Thyroid gland (tissue), 4 donors: ENCODE results near the gene KIF13A. TPM values are rescaled to one million over a fixed set of nuclear protein-coding genes. Genes with fewer than 3 reads are reported as not detected.

ENCODE experiments used
- DNase-seq, 2 donors: peaks; one replicate each; pipeline ENCODE4 v3.0.0-alpha.2; 2019
- H3K27ac ChIP-seq, 3 donors: fragments of 200-600 bp; sonication (generic); 1 replicate in 2 of 3; 2 replicates in 1 of 3; pipeline ENCODE4 v1.5.1; 2016 to 2019; ENCODE audit warnings: mild to moderate bottlenecking in 1 of 3, moderate library complexity in 1 of 3
- H3K27me3 ChIP-seq: fragments of 200-600 bp; sonication (generic); one replicate; pipeline ENCODE4 v1.5.1; 2019
- H3K36me3 ChIP-seq, 2 donors: fragments of 200-600 bp; sonication (generic); one replicate each; pipeline ENCODE4 v1.5.1; 2016 to 2019
- H3K4me1 ChIP-seq, 2 donors: fragments of 200-600 bp; sonication (generic); one replicate each; pipeline ENCODE4 v1.5.1; 2017 to 2019
- H3K4me3 ChIP-seq, 3 donors: fragments of 200-600 bp; sonication (generic); replicated peaks in 1 of 3; 1 replicate in 2 of 3; 2 replicates in 1 of 3; pipeline ENCODE4 v1.5.1; 2016; ENCODE audit warnings: mild to moderate bottlenecking in 1 of 3
- H3K9me3 ChIP-seq: fragments of 200-600 bp; sonication (generic); one replicate; pipeline ENCODE4 v1.5.1; 2017
- POLR2A ChIP-seq, 2 donors: fragments of 450-650 bp; IDR thresholded peaks; one replicate each; pipeline ENCODE4 v1.6.1; 2017; ENCODE audit warnings: antibody characterized with exemption in 2 of 2, mild to moderate bottlenecking in 2 of 2, moderate library complexity in 1 of 2
- WGBS, 2 donors: methylation state at CpG; one replicate each; pipeline ENCODE4 v1.1.5; 2017; 5-methylcytosine and 5-hydroxymethylcytosine counted together
- intact Hi-C: fragments of 100-400 bp; cut with DNase I; formaldehyde crosslinking; loops from one replicate; pipeline ENCODE4 v1.15.1; 2023
- total RNA-seq, 4 donors: library from RNA; depleted of rRNA; stranded (reverse); fragments of >200 nt; gene quantifications; one replicate each; pipeline ENCODE4 v1.2.3, GENCODE V29; 2016
- TF ChIP-seq, protein P1 (sequence below), 6 experiments: fragments of 200-600 bp in 3 of 6; fragments of 450-650 bp in 3 of 6; sonication (generic) in 3 of 6; IDR thresholded peaks; one replicate each; pipeline ENCODE4 v1.5.1; 2016 to 2019; ENCODE audit warnings: antibody characterized with exemption in 6 of 6, mild to moderate bottlenecking in 2 of 6, inconsistent platforms in 1 of 6, moderate library complexity in 1 of 6

Gene KIF13A
- total RNA-seq, 4 donors from 2014 or later: 40.7 to 79.8 (median 66.4) TPM

DNA sequence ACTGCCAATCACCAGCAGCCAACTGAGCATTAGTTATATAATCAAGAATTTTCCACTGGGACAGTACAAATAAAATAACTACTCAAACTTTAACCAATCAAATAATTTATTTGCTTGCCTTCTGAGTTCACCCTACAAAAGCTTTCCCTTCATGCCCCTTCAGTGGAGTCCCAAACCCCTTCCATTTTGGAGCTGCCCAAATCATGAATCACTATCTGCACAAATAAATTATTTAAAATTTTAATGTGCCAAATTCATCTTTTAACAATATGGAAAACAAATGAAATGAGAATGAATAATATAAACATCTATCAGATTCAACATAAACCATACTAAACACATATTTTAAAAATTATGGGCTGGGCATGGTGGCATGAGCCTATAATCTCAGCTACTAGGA, 85.9 kb downstream of the KIF13A start:
- intact Hi-C loops: no loop called here
- H3K4me3 ChIP-seq: no peak overlapping the region
- H3K27me3 ChIP-seq: no peaks in the 10 kb centered on the region
- H3K36me3 ChIP-seq: no peaks in the 10 kb centered on the region
- H3K9me3 ChIP-seq: no peaks in the 10 kb centered on the region
- TF ChIP-seq, protein P1, sequence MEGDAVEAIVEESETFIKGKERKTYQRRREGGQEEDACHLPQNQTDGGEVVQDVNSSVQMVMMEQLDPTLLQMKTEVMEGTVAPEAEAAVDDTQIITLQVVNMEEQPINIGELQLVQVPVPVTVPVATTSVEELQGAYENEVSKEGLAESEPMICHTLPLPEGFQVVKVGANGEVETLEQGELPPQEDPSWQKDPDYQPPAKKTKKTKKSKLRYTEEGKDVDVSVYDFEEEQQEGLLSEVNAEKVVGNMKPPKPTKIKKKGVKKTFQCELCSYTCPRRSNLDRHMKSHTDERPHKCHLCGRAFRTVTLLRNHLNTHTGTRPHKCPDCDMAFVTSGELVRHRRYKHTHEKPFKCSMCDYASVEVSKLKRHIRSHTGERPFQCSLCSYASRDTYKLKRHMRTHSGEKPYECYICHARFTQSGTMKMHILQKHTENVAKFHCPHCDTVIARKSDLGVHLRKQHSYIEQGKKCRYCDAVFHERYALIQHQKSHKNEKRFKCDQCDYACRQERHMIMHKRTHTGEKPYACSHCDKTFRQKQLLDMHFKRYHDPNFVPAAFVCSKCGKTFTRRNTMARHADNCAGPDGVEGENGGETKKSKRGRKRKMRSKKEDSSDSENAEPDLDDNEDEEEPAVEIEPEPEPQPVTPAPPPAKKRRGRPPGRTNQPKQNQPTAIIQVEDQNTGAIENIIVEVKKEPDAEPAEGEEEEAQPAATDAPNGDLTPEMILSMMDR (IDR thresholded peaks at IDR 0.05): no peak
- TF ChIP-seq POLR2A (IDR thresholded peaks at IDR 0.05): no peak
- DNase-seq: no peak
- no peak overlapping the region for H3K27ac ChIP-seq
- peaks cover 6 to 38% of the 10 kb centered on the region in 2 donors for H3K4me1 ChIP-seq

DNA sequence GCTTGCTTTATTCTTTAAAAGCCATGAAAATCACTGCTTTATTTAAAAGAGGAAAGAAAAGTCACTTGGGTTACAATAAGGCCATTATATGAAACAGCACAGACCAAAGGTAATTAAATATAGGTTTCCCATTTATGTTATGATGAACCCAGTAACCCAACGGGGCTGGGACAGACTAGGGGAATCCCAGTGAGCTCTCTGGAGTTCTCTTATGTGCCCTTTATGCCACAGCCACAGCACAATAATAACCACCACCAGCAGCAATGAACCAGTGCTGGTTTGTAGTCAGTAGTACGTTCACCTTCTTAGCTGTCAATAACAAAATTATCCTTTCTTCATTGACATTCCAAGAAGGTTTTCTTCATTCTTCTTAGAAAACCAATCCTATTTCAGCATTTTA, 87.4 kb downstream of the KIF13A start:
- H3K4me1 ChIP-seq: peaks cover 6 to 25% of the 10 kb centered on the region in 2 donors
- no peaks in the 10 kb centered on the region for H3K9me3 ChIP-seq
- no peaks in the 10 kb centered on the region for H3K27me3 ChIP-seq
- intact Hi-C loops: no loop called here
- WGBS, 2 donors: 84 to 88% methylated on average over 2 of the region's 2 CpGs
- no peaks in the 10 kb centered on the region for H3K36me3 ChIP-seq
- no peak overlapping the region for H3K27ac ChIP-seq
- no peak for DNase-seq
- TF ChIP-seq, protein P1 (IDR thresholded peaks at IDR 0.05): no peak
- TF ChIP-seq POLR2A (IDR thresholded peaks at IDR 0.05): no peak
- H3K4me3 ChIP-seq: no peak overlapping the region

DNA sequence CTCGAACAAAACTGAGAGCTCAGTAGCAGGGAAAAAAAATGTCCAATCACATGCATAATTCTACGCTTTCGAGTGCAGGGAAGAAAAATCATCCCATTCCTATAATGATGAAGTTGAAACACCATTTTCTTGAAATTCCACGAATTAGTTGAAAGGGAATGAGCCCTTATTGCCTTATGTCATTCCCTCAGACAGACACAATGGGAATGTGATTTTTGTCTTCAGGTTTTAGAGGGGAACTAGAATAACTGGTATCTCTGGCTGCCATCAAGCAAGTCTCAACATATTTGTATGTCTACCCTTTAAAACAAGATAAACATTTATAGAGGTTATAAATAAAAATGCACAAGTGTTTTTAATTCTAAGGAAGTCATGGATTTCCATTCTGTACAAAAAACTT, 87.9 kb downstream of the KIF13A start:
- Histone ChIP-seq H3K9me3 (no peaks in the 10 kb centered on the region), H3K4me3 (no peak overlapping the region), H3K27me3 (no peaks in the 10 kb centered on the region), H3K27ac (no peak overlapping the region), H3K36me3 (no peaks in the 10 kb centered on the region), H3K4me1 (peaks cover 5 to 24% of the 10 kb centered on the region in 2 donors)
- no peak for TF ChIP-seq POLR2A (IDR thresholded peaks at IDR 0.05)
- TF ChIP-seq, protein P1 (IDR thresholded peaks at IDR 0.05): no peak
- intact Hi-C loops: no loop called here
- WGBS, 2 donors: 92 to 93% methylated on average over 4 of the region's 4 CpGs
- no peak for DNase-seq

DNA sequence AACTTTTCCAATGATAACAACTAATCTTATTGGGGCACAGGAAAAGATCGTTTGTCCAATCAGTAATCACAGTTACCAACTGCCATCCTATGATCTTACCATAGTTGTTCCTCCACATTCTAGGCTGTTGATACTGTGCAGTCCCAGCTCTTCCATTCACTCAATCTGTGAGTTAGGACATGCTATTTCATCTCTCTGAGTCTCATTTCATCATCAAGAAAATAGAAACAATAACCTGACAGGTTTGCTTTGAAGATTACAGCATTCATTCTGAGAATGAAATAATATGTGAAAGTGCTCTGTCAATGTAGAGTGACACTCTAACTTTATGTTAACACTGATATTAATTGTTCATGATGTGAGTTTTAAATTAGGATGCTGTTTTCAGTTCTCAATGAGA, 89.8 kb downstream of the KIF13A start:
- H3K36me3 ChIP-seq: no peaks in the 10 kb centered on the region
- no peak overlapping the region for H3K27ac ChIP-seq
- 93% methylated on average over 1 of the region's 1 CpG for WGBS, 2 donors
- no peak for TF ChIP-seq POLR2A (IDR thresholded peaks at IDR 0.05)
- TF ChIP-seq, protein P1 (IDR thresholded peaks at IDR 0.05): no peak
- H3K4me1 ChIP-seq: peaks cover 0 to 16% of the 10 kb centered on the region in 2 donors
- H3K9me3 ChIP-seq: no peaks in the 10 kb centered on the region
- intact Hi-C loops: no loop called here
- H3K4me3 ChIP-seq: no peak overlapping the region
- no peaks in the 10 kb centered on the region for H3K27me3 ChIP-seq
- no peak for DNase-seq

DNA sequence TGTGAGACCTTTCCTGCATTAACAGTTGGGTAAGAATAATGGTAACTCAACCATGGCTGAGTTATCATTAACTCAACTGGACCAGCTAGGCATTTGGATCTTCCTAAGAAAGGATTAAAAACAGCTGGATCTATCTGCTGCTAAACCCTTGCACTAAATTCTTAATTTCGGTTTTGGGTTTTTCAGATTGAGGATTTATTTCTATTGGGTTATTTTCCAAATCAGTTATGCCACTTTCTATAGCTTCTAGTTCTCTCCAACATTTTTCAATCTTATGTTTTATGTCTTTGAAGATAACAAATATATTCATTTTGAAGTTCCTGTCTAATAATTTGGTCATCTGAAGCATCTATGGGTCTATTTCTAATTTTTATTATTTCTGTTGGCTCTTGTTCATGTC, 92.5 kb downstream of the KIF13A start:
- no peak overlapping the region for H3K27ac ChIP-seq
- H3K4me1 ChIP-seq: no peaks in the 10 kb centered on the region
- H3K36me3 ChIP-seq: no peaks in the 10 kb centered on the region
- H3K27me3 ChIP-seq: no peaks in the 10 kb centered on the region
- no peaks in the 10 kb centered on the region for H3K9me3 ChIP-seq
- no peak for DNase-seq
- no peak overlapping the region for H3K4me3 ChIP-seq
- TF ChIP-seq, protein P1 (IDR thresholded peaks at IDR 0.05): no peak
- TF ChIP-seq POLR2A (IDR thresholded peaks at IDR 0.05): no peak
- intact Hi-C loops: no loop called here
- WGBS, 2 donors: 94 to 100% methylated on average over 1 of the region's 1 CpG
